HG03060 (cell line): ENCODE measurements around the gene ANK3.

ENCODE experiments used
- ATAC-seq: cut with Tn5 transposase; IDR thresholded peaks from one replicate; pipeline ENCODE4 v1.9.1; 2021; ENCODE audit warnings: low read depth, moderate number of reproducible peaks; ENCODE audit not compliant: unreplicated experiment

ANK3 gene

GRCh38 chr10:60189861-60190475, 199.7 kb downstream of the ANK3 start:
- no peak for ATAC-seq

GRCh38 chr10:60188548-60188947, 201.1 kb downstream of the ANK3 start:
- ATAC-seq = no peak

- ATAC-seq = no peak
Observed at GRCh38 chr10:60187691-60188090, 202.0 kb downstream of the ANK3 start.

- no peak for ATAC-seq
Observed at GRCh38 chr10:60186315-60187071, 203.2 kb downstream of the ANK3 start.

GRCh38 chr10:60185421-60185820, 204.3 kb downstream of the ANK3 start:
- no peak for ATAC-seq

- no peak for ATAC-seq
Observed at GRCh38 chr10:60182691-60183090, 207.0 kb downstream of the ANK3 start.

- ATAC-seq = no peak
Observed at GRCh38 chr10:60176925-60177324, 212.8 kb downstream of the ANK3 start.

- ATAC-seq = no peak
Observed at GRCh38 chr10:60175441-60175971, 214.2 kb downstream of the ANK3 start.

- ATAC-seq = no peak
Observed at GRCh38 chr10:60172363-60172990, 217.2 kb downstream of the ANK3 start.

GRCh38 chr10:60171436-60172013, 218.2 kb downstream of the ANK3 start:
- ATAC-seq = no peak

GRCh38 chr10:60170250-60170649, 219.4 kb downstream of the ANK3 start:
- ATAC-seq = no peak

GRCh38 chr10:60169111-60169510, 220.6 kb downstream of the ANK3 start:
- no peak for ATAC-seq

- no peak for ATAC-seq
Observed at GRCh38 chr10:60167050-60167449, 222.6 kb downstream of the ANK3 start.

GRCh38 chr10:60163786-60164185, 225.9 kb downstream of the ANK3 start:
- ATAC-seq = no peak

GRCh38 chr10:60162631-60163030, 227.0 kb downstream of the ANK3 start:
- no peak for ATAC-seq

GRCh38 chr10:60155943-60156683, 233.6 kb downstream of the ANK3 start:
- ATAC-seq = no peak

- no peak for ATAC-seq
Observed at GRCh38 chr10:60155099-60155877, 234.4 kb downstream of the ANK3 start.

- no peak for ATAC-seq
Observed at GRCh38 chr10:60149003-60149402, 240.7 kb downstream of the ANK3 start.

- no peak for ATAC-seq
Observed at GRCh38 chr10:60148266-60148840, 241.3 kb downstream of the ANK3 start.
